ENCODE measurements around the gene PYGO1. TPM values are rescaled to one million over a fixed set of nuclear protein-coding genes. Genes with fewer than 3 reads are reported as not detected.

The PYGO1 gene
- total and polyA plus RNA-seq, 2 of the 8 experiments (the other 6 are each of a cell fraction or from before 2014, with no cell fraction given) = 0.50 to 1.1 TPM

- TF ChIP-seq, protein P1, sequence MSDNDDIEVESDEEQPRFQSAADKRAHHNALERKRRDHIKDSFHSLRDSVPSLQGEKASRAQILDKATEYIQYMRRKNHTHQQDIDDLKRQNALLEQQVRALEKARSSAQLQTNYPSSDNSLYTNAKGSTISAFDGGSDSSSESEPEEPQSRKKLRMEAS (IDR thresholded peaks at IDR 0.05) = peak; percentile 29; the same call in 1 of the 2 replicates
- TF ChIP-seq GABPA (IDR thresholded peaks at IDR 0.05; ENCODE audit: borderline replicate concordance, insufficient read depth, low read length) (no peak), ATF2 (IDR thresholded peaks at IDR 0.05; ENCODE audit: low read length) (no peak), BRCA1 (IDR thresholded peaks at IDR 0.05; ENCODE audit: low read depth, low read length) (no peak), SIN3A (conservative IDR thresholded peaks at IDR 0.05 in 1 of 2, IDR thresholded peaks at IDR 0.05 in 1 of 2; ENCODE audit: low read depth in 1 of 2, low read length in 2 of 2) (no peak), KDM1A (IDR thresholded peaks at IDR 0.05; ENCODE audit: borderline replicate concordance, low read length) (no peak), TAF1 (IDR thresholded peaks at IDR 0.05; ENCODE audit: low read depth, low read length) (no peak), ASH2L (IDR thresholded peaks at IDR 0.05; ENCODE audit: low read length) (peak; percentile 21), TBP (IDR thresholded peaks at IDR 0.05; ENCODE audit: low read depth, low read length) (no peak), RAD21 (IDR thresholded peaks at IDR 0.05 in 1 of 2, conservative IDR thresholded peaks at IDR 0.05 in 1 of 2; ENCODE audit: low read depth in 2 of 2, low read length in 2 of 2) (no peak), SAP30 (IDR thresholded peaks at IDR 0.05; ENCODE audit: insufficient read depth, insufficient replicate concordance, low read length) (no peak), SUZ12 (IDR thresholded peaks at IDR 0.05; ENCODE audit: low read length) (peak; percentile 87), PHF8 (conservative IDR thresholded peaks at IDR 0.05; ENCODE audit: low read depth, low read length) (no peak), E2F6 (IDR thresholded peaks at IDR 0.05) (peak; percentile 65), POLR2AphosphoS5 (IDR thresholded peaks at IDR 0.05; ENCODE audit: low read depth, low read length) (no peak)
Measured at GRCh38 chr15:55587321-55588069, 650 bp downstream of the PYGO1 start (continued).
